Body of pancreas (tissue), 4 donors: ENCODE data around the gene EFCAB11. TPM values are rescaled to one million over a fixed set of nuclear protein-coding genes. Genes with fewer than 3 reads are reported as not detected.

ENCODE experiments used
- ATAC-seq: fragments of 150-250 bp; one replicate; pipeline ENCODE4 v1.9.1; 2016
- DNase-seq, 4 donors: peaks; one replicate each; pipeline ENCODE4 v3.0.0-alpha.2; 2019
- H3K27ac ChIP-seq, 4 donors: fragments of 200-600 bp; sonication (generic); 1 replicate in 3 of 4; 2 replicates in 1 of 4; pipeline versions ENCODE4 v1.5.1 to v1.6.1; 2016 to 2019; ENCODE audit warnings: mild to moderate bottlenecking in 1 of 4, mixed read lengths in 1 of 4, moderate library complexity in 1 of 4
- H3K27me3 ChIP-seq, 2 donors: fragments of 200-600 bp; sonication (generic); one replicate each; pipeline ENCODE4 v1.6.0; 2016; ENCODE audit warnings: mild to moderate bottlenecking in 1 of 2
- H3K36me3 ChIP-seq, 2 donors: fragments of 200-600 bp; sonication (generic); replicated peaks in 1 of 2; 2 replicates each; pipeline ENCODE4 v1.5.1; 2016; ENCODE audit warnings: low read depth in 2 of 2; ENCODE audit not compliant: insufficient read depth in 1 of 2
- H3K4me1 ChIP-seq: fragments of 200-600 bp; sonication (generic); one replicate; pipeline ENCODE4 v1.6.0; 2016
- H3K4me3 ChIP-seq, 2 donors: fragments of 200-600 bp; sonication (generic); 1 replicate in 1 of 2; 2 replicates in 1 of 2; pipeline ENCODE4 v1.5.1; 2016 to 2019
- H3K9me3 ChIP-seq, 3 donors: fragments of 200-600 bp; sonication (generic); 1 replicate in 2 of 3; 2 replicates in 1 of 3; pipeline ENCODE4 v1.5.1; 2016
- CTCF ChIP-seq, 7 experiments: fragments of 450-650 bp in 4 of 7; fragments of 200-600 bp in 3 of 7; sonication (generic) in 3 of 7; IDR thresholded peaks; one replicate each; pipeline ENCODE4 v1.5.1; 2016 to 2019; ENCODE audit warnings: antibody characterized with exemption in 7 of 7
- POLR2A ChIP-seq, 3 donors: fragments of 450-650 bp; IDR thresholded peaks; one replicate each; pipeline ENCODE4 v1.6.1; 2016; ENCODE audit warnings: antibody characterized with exemption in 3 of 3, mild to moderate bottlenecking in 2 of 3
- WGBS, 2 donors: methylation state at CpG; one replicate each; pipeline ENCODE4 v1.1.5; 2017; 5-methylcytosine and 5-hydroxymethylcytosine counted together
- intact Hi-C: fragments of 100-400 bp; cut with DNase I; formaldehyde crosslinking; loops from one replicate; pipeline ENCODE4 v1.15.1; 2023
- total RNA-seq, 2 donors: library from RNA; depleted of rRNA; stranded (reverse); fragments of >200 nt; gene quantifications; one replicate each; pipeline ENCODE4 v1.1.0, GENCODE V29; 2016

EFCAB11 gene
- total RNA-seq, 2 donors from 2014 or later = 1.6 to 2.9 TPM

- no peak for ATAC-seq
- WGBS, 2 donors = 84 to 85% methylated on average over 5 of the region's 5 CpGs
Observed at GRCh38 chr14:89986462-89987160, 32.1 kb upstream of the EFCAB11 start.

GRCh38 chr14:89983375-89983774, 28.8 kb upstream of the EFCAB11 start:
- H3K4me3 ChIP-seq = no peak overlapping the region
- H3K4me1 ChIP-seq = no peaks in the 10 kb centered on the region
- TF ChIP-seq CTCF (IDR thresholded peaks at IDR 0.05) (no peak), POLR2A (IDR thresholded peaks at IDR 0.05) (no peak)
- H3K9me3 ChIP-seq = no peaks in the 10 kb centered on the region
- no peak for DNase-seq
- WGBS, 2 donors = 96 to 100% methylated on average over 2 of the region's 2 CpGs
- peaks cover 0 to 20% of the 10 kb centered on the region in 2 donors for H3K36me3 ChIP-seq
- ATAC-seq = no peak
- intact Hi-C loops = no loop called here
- H3K27ac ChIP-seq = no peak overlapping the region
- no peaks in the 10 kb centered on the region for H3K27me3 ChIP-seq

More at GRCh38 chr14:89986462-89987160, 32.1 kb upstream of the EFCAB11 start:
- Histone ChIP-seq H3K4me1 (no peaks in the 10 kb centered on the region), H3K9me3 (no peaks in the 10 kb centered on the region), H3K36me3 (peaks cover 0 to 17% of the 10 kb centered on the region in 2 donors), H3K27me3 (no peaks in the 10 kb centered on the region), H3K4me3 (no peak overlapping the region), H3K27ac (no peak overlapping the region)
- no peak for DNase-seq
- no peak for TF ChIP-seq CTCF (IDR thresholded peaks at IDR 0.05)
- no peak for TF ChIP-seq POLR2A (IDR thresholded peaks at IDR 0.05)
- intact Hi-C loops = no loop called here

GRCh38 chr14:89978656-89979055, 24.1 kb upstream of the EFCAB11 start:
- ATAC-seq = no peak

GRCh38 chr14:89977668-89978067, 23.1 kb upstream of the EFCAB11 start:
- no peaks in the 10 kb centered on the region for H3K27me3 ChIP-seq
- no peaks in the 10 kb centered on the region for H3K9me3 ChIP-seq
- TF ChIP-seq POLR2A (IDR thresholded peaks at IDR 0.05) (no peak), CTCF (IDR thresholded peaks at IDR 0.05) (no peak)
- no peaks in the 10 kb centered on the region for H3K4me1 ChIP-seq
- peaks cover 0 to 6% of the 10 kb centered on the region in 2 donors for H3K36me3 ChIP-seq
- 87 to 92% methylated on average over 4 of the region's 4 CpGs for WGBS, 2 donors
- intact Hi-C loops = no loop called here
- DNase-seq = no peak
- ATAC-seq = no peak
- no peak overlapping the region for H3K4me3 ChIP-seq
- no peak overlapping the region for H3K27ac ChIP-seq

More at GRCh38 chr14:89978656-89979055, 24.1 kb upstream of the EFCAB11 start:
- Histone ChIP-seq H3K27me3 (no peaks in the 10 kb centered on the region), H3K36me3 (peaks cover 0 to 11% of the 10 kb centered on the region in 2 donors), H3K9me3 (no peaks in the 10 kb centered on the region), H3K27ac (no peak overlapping the region), H3K4me3 (no peak overlapping the region), H3K4me1 (no peaks in the 10 kb centered on the region)
- TF ChIP-seq POLR2A (IDR thresholded peaks at IDR 0.05) (no peak), CTCF (IDR thresholded peaks at IDR 0.05) (no peak)
- intact Hi-C loops = no loop called here
- WGBS, 2 donors = 57 to 58% methylated on average over 4 of the region's 4 CpGs
- DNase-seq = no peak
